Ovary (tissue), 9 donors: ENCODE measurements around the gene PBX1. TPM values are rescaled to one million over a fixed set of nuclear protein-coding genes. Genes with fewer than 3 reads are reported as not detected.
"Not testable (repeated sequence)": the region's sequence is repeated elsewhere in the genome, so short reads cannot be mapped to it uniquely, and the experiment has no call there.

ENCODE experiments used
- DNase-seq, 5 donors: peaks; one replicate each; pipeline ENCODE4 v3.0.0-alpha.2; 2019 to 2020
- H3K27ac ChIP-seq, 2 donors: fragments of 200-600 bp; one replicate each; pipeline versions ENCODE4 v1.5.1 to v1.8.0; 2019 to 2022
- H3K27me3 ChIP-seq: fragments of 200-600 bp; one replicate; pipeline ENCODE4 v1.8.0; 2022
- H3K36me3 ChIP-seq: fragments of 200-600 bp; sonication (generic); one replicate; pipeline ENCODE4 v1.5.1; 2019
- H3K4me1 ChIP-seq: one replicate; pipeline ENCODE4 v1.8.1; 2013; ENCODE audit warnings: mild to moderate bottlenecking, moderate library complexity; ENCODE audit not compliant: insufficient read depth
- H3K4me3 ChIP-seq: fragments of 200-600 bp; sonication (generic); one replicate; pipeline ENCODE4 v1.5.1; 2017
- H3K9me3 ChIP-seq, 2 donors: fragments of 200-600 bp in 1 of 2; sonication (generic) in 1 of 2; one replicate each; pipeline versions ENCODE4 v1.5.1 to v1.8.1; 2013 to 2019; ENCODE audit warnings: mild to moderate bottlenecking in 1 of 2, moderate library complexity in 1 of 2
- CTCF ChIP-seq, 3 donors: fragments of 450-650 bp in 2 of 3; fragments of 200-600 bp in 1 of 3; IDR thresholded peaks; one replicate each; pipeline versions ENCODE4 v1.5.1 to v1.8.0; 2016 to 2022; ENCODE audit warnings: antibody characterized with exemption in 3 of 3, mild to moderate bottlenecking in 1 of 3
- EP300 ChIP-seq: sonication (generic); formaldehyde crosslinking; IDR thresholded peaks from one replicate; pipeline ENCODE4 v1.6.1; 2017; ENCODE audit warnings: antibody characterized with exemption
- POLR2A ChIP-seq: fragments of 450-650 bp; IDR thresholded peaks from one replicate; pipeline ENCODE4 v1.6.1; 2017; ENCODE audit warnings: antibody characterized with exemption, mild to moderate bottlenecking, moderate library complexity
- WGBS, 3 donors: extraction: QIAGEN DNeasy Blood & Tissue Kit in 1 of 3; methylation state at CpG; one replicate each; pipeline versions ENCODE4 v1.1.5 to v1.1.7; 2013 to 2017; 5-methylcytosine and 5-hydroxymethylcytosine counted together
- intact Hi-C, 4 donors: fragments of 100-400 bp; cut with DNase I; formaldehyde crosslinking; loops; one replicate each; pipeline versions ENCODE4 v1.11.0 to v1.15.1; 2022 to 2023
- polyA plus RNA-seq, 2 donors: library from polyadenylated mRNA; stranded (reverse); fragments of 200-250 nt in 1 of 2; fragments of 350-450 nt in 1 of 2; fragmentation: Illumina TruSeq in 1 of 2; extraction: RNeasy Lipid Tissue Mini Kit (QIAGEN cat#74804) in 1 of 2; gene quantifications; one replicate each; pipeline ENCODE4 v1.2.3, GENCODE V29; 2013 to 2014
- total RNA-seq, 7 donors: library from RNA; depleted of rRNA in 2 of 7; stranded (reverse); fragments of >200 nt in 2 of 7; fragmentation: NEBNext Ultra II Directional in 3 of 7; extraction: Animal tissue kit (Norgen Biotek cat#: 25700) in 3 of 7; gene quantifications; one replicate each; pipeline versions ENCODE4 v1.1.0 to v1.2.4, GENCODE V29; 2016 to 2023
- donor health status: DM: no; HTN: no; CAD: no; lungs with moderate emphysema.
- donor health status: DM: no; HTN: no; CAD: no.
- donor health status: Bipolar disorder and iron deficiency.
- donor health status: DM: yes; HTN: yes; CAD: no.
- donor health status: DM: no; HTN: no; CAD: no.
- donor health status: DM: yes; HTN: yes; CAD: no.

Gene PBX1
- total and polyA plus RNA-seq, 9 donors, result 43.7 to 220 (median 142) TPM

- Histone ChIP-seq H3K4me3 (no peak overlapping the region), H3K4me1 (peaks cover 7% of the 10 kb centered on the region), H3K27ac (no peak overlapping the region), H3K36me3 (no peaks in the 10 kb centered on the region), H3K9me3 (no peaks in the 10 kb centered on the region), H3K27me3 (no peaks in the 10 kb centered on the region)
- intact Hi-C loops, result no loop called here
- WGBS, 3 donors, result 89 to 93% (median 90%) methylated on average over 6 of the region's 6 CpGs
- TF ChIP-seq EP300, result no peak
- TF ChIP-seq CTCF (IDR thresholded peaks at IDR 0.05), result no peak
- TF ChIP-seq POLR2A, result no peak
- DNase-seq, result no peak
These were observed 39.7 kb downstream of the PBX1 start for GRCh38 chr1:164598719-164599118.

GRCh38 chr1:164599272-164599671 is 40.3 kb downstream of the PBX1 start:
- Histone ChIP-seq H3K27ac (no peak overlapping the region), H3K27me3 (no peaks in the 10 kb centered on the region), H3K9me3 (no peaks in the 10 kb centered on the region), H3K4me3 (no peak overlapping the region), H3K4me1 (peaks cover 8% of the 10 kb centered on the region), H3K36me3 (no peaks in the 10 kb centered on the region)
- TF ChIP-seq EP300, result no peak
- no peak for DNase-seq
- WGBS, 3 donors, result 64 to 78% (median 76%) methylated on average over 5 of the region's 5 CpGs
- intact Hi-C loops, result no loop called here

DNA sequence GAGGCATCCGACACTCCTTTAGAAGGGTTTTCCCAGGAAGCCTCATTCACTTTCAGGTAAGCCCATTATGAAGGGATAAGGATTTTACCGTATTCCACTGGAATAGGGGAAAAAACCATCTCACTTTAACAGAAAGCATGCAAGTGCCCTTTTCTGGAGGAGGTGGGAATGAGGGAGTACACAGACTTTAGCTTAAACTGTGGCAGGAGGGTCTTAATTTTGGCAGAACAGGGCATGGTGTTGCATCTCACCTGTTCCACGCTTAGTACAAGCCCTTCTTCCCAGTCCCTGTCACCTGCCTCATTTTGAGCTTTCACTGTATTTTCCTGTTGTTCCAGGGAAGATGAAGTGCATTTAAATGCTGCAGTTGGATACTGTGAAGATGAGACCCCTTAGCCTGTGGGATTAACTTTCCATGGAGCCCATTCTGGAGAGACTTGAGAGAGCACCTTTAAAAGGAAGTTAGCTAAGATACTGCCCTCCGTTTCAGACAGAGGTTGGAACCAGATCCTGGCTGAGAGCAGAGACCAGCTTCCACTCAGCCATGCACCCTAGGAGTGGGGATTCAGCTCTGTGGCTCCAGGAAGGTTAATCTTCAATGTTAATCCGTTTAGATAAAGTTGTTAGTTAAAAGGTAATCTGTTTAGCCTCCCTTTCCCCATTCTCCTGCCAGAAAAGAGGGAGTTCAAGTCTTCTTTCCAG is 42.6 kb downstream of the PBX1 start:
- DNase-seq, result no peak
- Histone ChIP-seq H3K4me1 (peaks cover 9% of the 10 kb centered on the region), H3K27me3 (no peaks in the 10 kb centered on the region), H3K4me3 (no peak overlapping the region), H3K27ac (peak overlapping the region in 1 of 2 donors; percentile 23), H3K36me3 (no peaks in the 10 kb centered on the region), H3K9me3 (no peaks in the 10 kb centered on the region)
- WGBS, 3 donors, result 56 to 58% (median 57%) methylated on average over 5 of the region's 5 CpGs
- intact Hi-C loops, result loop anchor here in 1 of 4 donors (10.0 kb wide), 1 partner anchor 183 kb away; no protein-coding TSS in a partner anchor
- no peak for TF ChIP-seq POLR2A
- TF ChIP-seq CTCF (IDR thresholded peaks at IDR 0.05), result no peak
- TF ChIP-seq EP300, result no peak

GRCh38 chr1:164602101-164602422 is 43.1 kb downstream of the PBX1 start:
- 44 to 50% (median 45%) methylated on average over 4 of the region's 4 CpGs for WGBS, 3 donors
- no peak for TF ChIP-seq EP300
- no peak for TF ChIP-seq CTCF (IDR thresholded peaks at IDR 0.05)
- no peak for TF ChIP-seq POLR2A
- Histone ChIP-seq H3K27me3 (no peaks in the 10 kb centered on the region), H3K4me1 (peaks cover 9% of the 10 kb centered on the region), H3K4me3 (no peak overlapping the region), H3K27ac (peak overlapping the region in 1 of 2 donors; percentile 23), H3K9me3 (no peaks in the 10 kb centered on the region), H3K36me3 (no peaks in the 10 kb centered on the region)
- intact Hi-C loops, result loop anchor here in 1 of 4 donors (10.0 kb wide), 1 partner anchor 183 kb away; no protein-coding TSS in a partner anchor
- peak in 1 of 5 donors; percentile 16 for DNase-seq

DNA sequence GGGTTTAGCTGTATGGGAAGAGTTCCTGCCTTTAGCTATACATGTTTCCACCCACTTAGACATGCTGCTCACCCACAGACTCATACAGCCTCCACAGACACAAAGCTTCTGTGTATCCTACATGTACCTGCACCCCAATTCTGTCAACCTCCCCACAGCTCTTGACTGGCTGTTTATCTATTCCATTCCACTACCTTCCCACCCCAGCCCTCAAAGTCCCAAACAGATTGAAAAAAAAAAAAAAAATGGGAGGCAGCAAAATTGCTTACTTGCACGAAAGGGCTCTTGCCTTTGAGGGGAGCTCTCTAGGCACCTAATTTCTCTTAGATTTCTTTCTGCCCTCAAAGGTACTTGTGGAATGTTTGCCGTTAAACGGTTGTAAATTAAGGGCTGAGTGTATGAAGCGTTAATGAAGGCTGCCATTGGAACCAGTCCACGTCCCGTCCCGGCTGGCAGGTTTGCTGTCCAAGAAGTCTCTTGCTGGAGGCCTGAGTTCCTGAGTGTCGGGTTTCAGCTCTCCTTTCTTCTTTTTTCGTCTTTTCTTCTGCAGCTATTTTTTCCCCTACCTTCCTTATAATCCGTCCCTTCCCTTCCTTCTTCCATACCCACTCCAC is 43.6 kb downstream of the PBX1 start:
- 1 to 3% (median 2%) methylated on average over 10 of the region's 10 CpGs for WGBS, 3 donors
- TF ChIP-seq POLR2A, result no peak
- no peak for TF ChIP-seq CTCF (IDR thresholded peaks at IDR 0.05)
- no peak for TF ChIP-seq EP300
- H3K9me3 ChIP-seq, result no peaks in the 10 kb centered on the region
- intact Hi-C loops, result loop anchor here in 1 of 4 donors (10.0 kb wide), 1 partner anchor 182 kb away; no protein-coding TSS in a partner anchor
- peaks cover 9% of the 10 kb centered on the region for H3K4me1 ChIP-seq
- peak overlapping the region; percentile 10 for H3K4me3 ChIP-seq
- peak; percentile 62 to 77 (median 68) for DNase-seq
- H3K27ac ChIP-seq, result peak overlapping the region; percentile 23 to 27
- no peaks in the 10 kb centered on the region for H3K27me3 ChIP-seq
- no peaks in the 10 kb centered on the region for H3K36me3 ChIP-seq

DNA sequence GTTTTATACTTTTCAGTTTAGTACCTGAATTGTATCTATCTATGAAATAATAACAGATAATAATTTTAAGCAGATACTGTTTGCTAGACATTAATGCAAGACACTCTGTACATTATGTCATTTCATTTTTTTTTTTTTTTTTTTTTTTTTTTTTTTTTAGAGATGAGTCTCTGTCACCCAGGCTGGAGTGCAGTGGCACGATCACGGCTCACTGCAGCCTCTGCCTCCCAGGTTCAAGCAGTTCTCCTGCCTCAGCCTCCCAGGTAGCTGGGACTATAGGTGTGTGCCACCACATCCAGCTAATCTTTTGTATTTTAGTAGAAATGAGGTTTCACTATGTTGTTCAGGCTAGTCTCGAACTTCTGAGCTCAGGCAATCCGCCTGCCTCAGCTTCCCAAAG is 44.8 kb downstream of the PBX1 start:
- H3K36me3 ChIP-seq, DNase-seq, H3K9me3 ChIP-seq, H3K27me3 ChIP-seq, H3K4me3 ChIP-seq: not testable (repeated sequence)
- Histone ChIP-seq H3K27ac (peak overlapping the region in 1 of 2 donors; percentile 23), H3K4me1 (peaks cover 11% of the 10 kb centered on the region)
- intact Hi-C loops, result loop anchor here in 1 of 4 donors (10.0 kb wide), 1 partner anchor 181 kb away; no protein-coding TSS in a partner anchor
- 93 to 97% (median 96%) methylated on average over 4 of the region's 4 CpGs for WGBS, 3 donors
